8988T (cell line): ENCODE results near the gene ARF3.

Experiments used
- DNase-seq: peaks from one replicate; pipeline ENCODE4 v3.0.0; 2011

ARF3 gene

GRCh38 chr12:48980953-48981756 is 23.9 kb upstream of the ARF3 start:
- no peak for DNase-seq

GRCh38 chr12:48980389-48980952 is 23.2 kb upstream of the ARF3 start:
- DNase-seq: no peak

GRCh38 chr12:48979602-48980388 is 22.5 kb upstream of the ARF3 start:
- no peak for DNase-seq

DNA sequence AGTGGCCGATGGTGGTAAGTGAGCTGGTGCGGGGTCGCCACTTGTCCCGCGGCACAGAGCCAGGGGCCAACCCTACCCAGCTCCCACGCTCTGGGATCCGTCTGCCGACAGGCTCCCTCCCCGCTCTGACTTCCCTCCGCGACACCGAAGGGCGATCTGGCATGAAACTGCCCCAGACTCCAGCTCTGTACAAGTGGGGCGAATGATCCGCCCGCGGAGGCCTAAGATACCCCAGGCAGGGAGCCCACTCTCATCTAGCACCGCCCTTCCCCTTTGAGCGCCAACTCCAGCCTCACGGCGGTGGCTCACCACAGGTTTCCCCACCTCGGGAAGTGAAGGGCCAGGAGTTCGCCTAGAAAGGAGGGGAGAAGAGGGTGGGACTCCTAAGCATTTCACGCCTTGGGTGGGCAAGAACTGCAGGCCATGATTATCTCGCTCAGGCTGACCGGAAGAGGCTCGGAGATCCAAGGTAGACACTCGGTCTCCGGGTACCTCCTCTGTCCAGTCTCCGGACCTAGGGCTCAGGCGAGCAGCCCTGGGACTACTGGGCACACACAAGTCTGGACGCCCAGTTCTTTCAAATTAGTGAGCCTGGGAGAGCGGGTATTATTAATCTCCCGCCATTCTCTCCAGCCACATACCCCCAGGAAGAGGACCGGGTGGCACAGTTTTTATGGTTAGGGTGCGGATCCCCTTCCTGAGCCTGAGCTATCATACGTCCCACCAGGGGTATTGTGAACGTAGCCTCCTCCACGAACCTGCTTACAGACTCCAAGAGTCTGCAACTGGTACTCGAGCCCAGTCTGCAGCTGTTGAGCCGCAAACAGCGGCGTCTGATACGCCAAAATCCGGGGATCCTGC is 21.7 kb upstream of the ARF3 start:
- DNase-seq: no peak

DNA sequence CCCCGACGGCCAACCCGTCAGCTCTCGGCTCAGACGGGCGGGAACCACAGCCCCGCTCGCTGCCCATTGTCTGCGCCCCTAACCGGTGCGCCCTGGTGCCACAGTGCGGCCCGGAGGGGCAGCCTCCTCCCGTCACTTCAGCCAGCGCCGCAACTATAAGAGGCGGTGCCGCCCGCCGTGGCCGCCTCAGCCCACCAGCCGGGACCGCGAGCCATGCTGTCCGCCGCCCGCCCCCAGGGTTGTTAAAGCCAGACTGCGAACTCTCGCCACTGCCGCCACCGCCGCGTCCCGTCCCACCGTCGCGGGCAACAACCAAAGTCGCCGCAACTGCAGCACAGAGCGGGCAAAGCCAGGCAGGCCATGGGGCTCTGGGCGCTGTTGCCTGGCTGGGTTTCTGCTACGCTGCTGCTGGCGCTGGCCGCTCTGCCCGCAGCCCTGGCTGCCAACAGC is 21.0 kb upstream of the ARF3 start, which contains the start of gene WNT1:
WNT1 (plus strand) TSS at position 32 of the 450 bp plus-strand sequence; CDS start at position 361, 329 bp downstream.
- DNase-seq: peak; percentile 37

- peak; percentile 94 for DNase-seq
These were observed 20.3 kb upstream of the ARF3 start for GRCh38 chr12:48977290-48978281.

- peak; percentile 82 for DNase-seq
These were observed 16.8 kb upstream of the ARF3 start for GRCh38 chr12:48973941-48974673.

DNA sequence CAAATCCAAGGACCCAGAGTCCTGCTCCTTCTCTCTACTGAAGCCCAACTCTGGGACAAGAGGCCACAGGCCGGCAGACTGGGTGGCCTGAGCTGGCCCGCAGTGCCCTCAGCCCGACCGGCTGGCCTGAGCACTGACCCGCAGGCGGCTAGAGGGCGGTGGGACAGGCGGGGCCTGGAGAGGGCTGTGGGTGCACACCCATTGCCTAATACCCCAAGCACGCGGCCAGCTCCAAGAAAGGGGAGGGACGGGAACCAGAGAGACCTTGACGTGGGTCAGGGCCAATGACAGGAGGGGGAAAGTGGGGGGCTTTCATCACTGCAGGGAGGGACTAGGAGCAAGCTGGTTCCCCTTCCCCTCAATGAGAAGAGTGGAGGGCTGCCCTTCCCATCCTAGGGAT is 16.2 kb upstream of the ARF3 start:
- DNase-seq: peak; percentile 23

- peak; percentile 18 for DNase-seq
These were observed 15.7 kb upstream of the ARF3 start for GRCh38 chr12:48972952-48973483.

GRCh38 chr12:48972213-48972951 is 15.1 kb upstream of the ARF3 start:
- DNase-seq: peak; percentile 31

GRCh38 chr12:48970702-48971334 is 13.5 kb upstream of the ARF3 start:
- DNase-seq: peak; percentile 51

GRCh38 chr12:48969833-48970701 is 12.8 kb upstream of the ARF3 start:
- peak; percentile 23 for DNase-seq

DNA sequence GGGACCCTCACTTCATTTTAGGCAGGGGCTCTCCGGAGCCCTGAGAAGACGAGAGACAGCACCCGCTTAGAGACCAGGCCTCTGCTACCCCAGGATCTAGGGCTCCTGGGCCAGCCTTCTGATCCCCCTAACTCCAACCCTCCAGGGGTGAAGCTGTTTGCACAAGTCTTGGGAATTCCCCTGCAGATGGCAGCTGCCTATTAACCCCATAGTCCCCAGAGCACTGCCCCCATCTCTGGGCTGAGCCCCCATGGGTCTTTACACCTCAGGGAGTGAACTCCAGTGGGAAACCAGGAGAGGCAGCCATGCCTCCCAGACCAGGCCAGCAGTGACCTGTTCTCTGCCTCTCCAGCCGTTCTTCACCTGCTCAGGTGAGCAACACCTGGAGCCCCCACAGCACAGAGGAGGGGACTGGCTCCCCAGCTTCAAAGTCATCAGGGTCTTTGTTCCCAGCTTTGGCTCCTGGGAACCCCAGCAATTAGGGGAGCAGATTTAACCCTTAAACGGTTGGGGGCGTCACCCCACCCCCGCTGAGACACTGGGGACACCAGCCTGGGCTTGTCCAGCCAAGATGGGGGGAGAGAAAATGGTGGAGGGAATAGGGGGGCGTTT is 12.0 kb upstream of the ARF3 start:
- DNase-seq: peak; percentile 39

DNA sequence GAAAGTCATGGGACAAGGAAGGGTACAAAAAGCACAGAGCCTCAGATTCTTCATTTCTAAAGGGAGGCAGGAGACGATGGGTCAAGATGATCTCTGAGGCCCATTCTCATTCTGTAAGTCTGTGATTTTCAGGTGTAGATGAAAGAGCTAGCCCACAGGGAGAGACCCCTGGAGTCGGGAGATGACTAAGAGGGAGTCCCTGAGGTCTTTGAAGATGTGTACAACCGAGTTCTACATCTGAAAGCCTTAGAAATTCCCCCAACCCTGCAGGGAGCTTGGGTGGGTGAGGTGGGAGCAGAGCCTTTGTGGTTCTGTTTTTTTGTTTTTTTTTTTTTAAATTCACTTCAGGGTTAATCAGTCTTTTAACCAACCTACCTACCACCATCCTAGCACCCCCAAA is 11.2 kb upstream of the ARF3 start:
- peak; percentile 29 for DNase-seq

DNA sequence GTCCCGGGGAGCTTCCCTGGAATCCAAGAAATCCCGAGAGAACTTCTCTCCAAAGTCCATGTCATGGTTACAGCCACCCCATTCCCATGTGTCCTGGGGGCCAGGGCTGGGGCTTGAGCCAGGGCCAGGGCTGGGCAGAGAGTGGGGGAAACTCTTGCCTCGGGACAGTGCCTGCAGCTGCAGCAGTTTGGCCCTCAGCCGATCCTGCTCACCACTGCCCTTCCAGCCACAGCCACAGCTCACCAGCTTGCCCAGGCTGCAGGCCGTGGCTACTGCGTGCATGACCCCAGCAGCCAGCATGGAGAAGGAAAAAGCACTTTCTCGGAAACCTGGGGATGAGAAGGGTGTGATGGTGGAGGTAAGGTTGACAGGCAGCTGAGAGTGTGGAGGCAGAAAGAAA is 10.7 kb upstream of the ARF3 start:
- peak; percentile 14 for DNase-seq

DNA sequence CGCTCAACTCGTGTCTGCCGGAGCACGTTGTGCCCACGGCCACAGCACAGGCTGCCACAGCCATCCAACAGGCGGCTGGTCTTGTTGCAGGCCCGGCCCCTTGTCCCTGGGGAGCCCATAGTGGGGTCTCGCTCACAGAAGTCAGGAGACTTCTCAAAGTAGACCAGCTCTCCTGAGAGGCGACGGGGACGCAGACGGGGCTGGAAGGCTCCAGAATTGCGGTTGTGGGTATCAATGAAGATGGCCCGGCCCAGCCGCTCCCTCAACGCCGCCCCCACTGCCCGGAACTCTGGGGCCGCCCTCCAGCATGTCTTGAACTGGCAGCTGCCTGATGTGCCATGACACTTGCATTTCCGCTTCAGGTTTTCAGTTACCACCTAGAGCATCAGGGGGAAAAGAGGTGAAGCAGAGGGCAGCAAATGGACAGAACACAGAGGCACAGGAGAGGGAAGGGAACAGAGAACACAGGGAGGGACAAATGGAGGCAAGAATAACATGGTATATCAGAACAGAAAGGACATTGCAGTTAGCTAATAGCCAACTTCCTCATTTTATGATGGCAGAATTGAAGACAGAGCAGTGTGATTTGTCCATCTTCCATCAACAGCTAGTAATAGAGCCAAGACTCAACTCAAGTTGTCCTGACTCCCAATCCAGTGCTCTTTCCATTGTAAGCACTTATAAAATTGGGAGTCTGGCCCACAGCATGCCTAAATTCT is 9.0 kb upstream of the ARF3 start:
- DNase-seq: no peak

GRCh38 chr12:48965298-48965838 is 8.1 kb upstream of the ARF3 start:
- DNase-seq: peak; percentile 53
